ENCODE measurements around the gene CISD1.

CISD1 gene

GRCh38 chr10:58326967-58327381 is 58.0 kb downstream of the CISD1 start:
- H2AFZ ChIP-seq = peak overlapping the region; percentile 63
- no peak for TF ChIP-seq CTCF (IDR thresholded peaks at IDR 0.05)
- H3K4me3 ChIP-seq (ENCODE audit: low read depth, low read length) = no peak overlapping the region
- H3K79me2 ChIP-seq = no peaks in the 10 kb centered on the region
- no peak overlapping the region for H3K27ac ChIP-seq
- H3K9ac ChIP-seq = no peak overlapping the region
- H3K9me3 ChIP-seq (ENCODE audit: control insufficient read depth, low read length) = no peaks in the 10 kb centered on the region
- H3K36me3 ChIP-seq (ENCODE audit: control insufficient read depth, insufficient read depth, low read length) = no peaks in the 10 kb centered on the region
- no peaks in the 10 kb centered on the region for H3K4me1 ChIP-seq
- H3K27me3 ChIP-seq (ENCODE audit: control insufficient read depth, insufficient read depth, low read length) = no peaks in the 10 kb centered on the region
- H3K4me2 ChIP-seq (ENCODE audit: low read length) = no peak overlapping the region

- Histone ChIP-seq H3K79me2 (no peaks in the 10 kb centered on the region), H3K9me3 (ENCODE audit: control insufficient read depth, low read length) (no peaks in the 10 kb centered on the region), H3K36me3 (ENCODE audit: control insufficient read depth, insufficient read depth, low read length) (no peaks in the 10 kb centered on the region), H3K27me3 (ENCODE audit: control insufficient read depth, insufficient read depth, low read length) (no peaks in the 10 kb centered on the region), H3K9ac (no peak overlapping the region), H2AFZ (no peak overlapping the region), H3K4me3 (ENCODE audit: low read depth, low read length) (no peak overlapping the region), H3K4me2 (ENCODE audit: low read length) (no peak overlapping the region), H3K4me1 (no peaks in the 10 kb centered on the region), H3K27ac (no peak overlapping the region)
- TF ChIP-seq CTCF (IDR thresholded peaks at IDR 0.05) = no peak
Measured at GRCh38 chr10:58328233-58328632, 59.3 kb downstream of the CISD1 start.

GRCh38 chr10:58330431-58330830 is 61.5 kb downstream of the CISD1 start:
- Histone ChIP-seq H3K27ac (no peak overlapping the region), H3K4me3 (ENCODE audit: low read depth, low read length) (no peak overlapping the region), H3K9ac (no peak overlapping the region), H3K79me2 (no peaks in the 10 kb centered on the region), H2AFZ (no peak overlapping the region), H3K4me1 (no peaks in the 10 kb centered on the region), H3K36me3 (ENCODE audit: control insufficient read depth, insufficient read depth, low read length) (no peaks in the 10 kb centered on the region), H3K9me3 (ENCODE audit: control insufficient read depth, low read length) (no peaks in the 10 kb centered on the region), H3K4me2 (ENCODE audit: low read length) (no peak overlapping the region), H3K27me3 (ENCODE audit: control insufficient read depth, insufficient read depth, low read length) (no peaks in the 10 kb centered on the region)
- no peak for TF ChIP-seq CTCF (IDR thresholded peaks at IDR 0.05)

- Histone ChIP-seq H3K4me2 (ENCODE audit: low read length) (no peak overlapping the region), H2AFZ (no peak overlapping the region), H3K79me2 (peaks cover 8% of the 10 kb centered on the region), H3K27me3 (ENCODE audit: control insufficient read depth, insufficient read depth, low read length) (no peaks in the 10 kb centered on the region), H3K4me1 (no peaks in the 10 kb centered on the region), H3K4me3 (ENCODE audit: low read depth, low read length) (no peak overlapping the region), H3K9me3 (ENCODE audit: control insufficient read depth, low read length) (no peaks in the 10 kb centered on the region), H3K9ac (no peak overlapping the region), H3K36me3 (ENCODE audit: control insufficient read depth, insufficient read depth, low read length) (no peaks in the 10 kb centered on the region), H3K27ac (no peak overlapping the region)
- TF ChIP-seq CTCF (IDR thresholded peaks at IDR 0.05) = no peak
Measured at GRCh38 chr10:58331646-58332045, 62.7 kb downstream of the CISD1 start.

- Histone ChIP-seq H3K4me3 (ENCODE audit: low read depth, low read length) (peak within 1 kb of the TSS; percentile 85), H3K79me2 (peaks cover 24% of the 10 kb centered on the region), H2AFZ (peak within 1 kb of the TSS; percentile 90), H3K27ac (peak within 1 kb of the TSS; percentile 63), H3K27me3 (ENCODE audit: control insufficient read depth, insufficient read depth, low read length) (no peaks in the 10 kb centered on the region), H3K4me2 (ENCODE audit: low read length) (peak within 1 kb of the TSS; percentile 88), H3K36me3 (ENCODE audit: control insufficient read depth, insufficient read depth, low read length) (no peaks in the 10 kb centered on the region), H3K9me3 (ENCODE audit: control insufficient read depth, low read length) (no peaks in the 10 kb centered on the region), H3K9ac (peak within 1 kb of the TSS; percentile 48), H3K4me1 (no peaks in the 10 kb centered on the region)
- TF ChIP-seq CTCF (IDR thresholded peaks at IDR 0.05) = peak; percentile 8
Measured at GRCh38 chr10:58334817-58335305, 65.9 kb downstream of the CISD1 start, which contains the start of gene UBE2D1. UBE2D1 (plus strand) TSS chr10:58335006; CDS start chr10:58335202, 196 bp downstream.
